GM13977 (cell line): ENCODE measurements around the gene PET100.

Experiments used
- DNase-seq: peaks from one replicate; pipeline ENCODE4 v3.0.0; 2012; ENCODE audit warnings: low spot score
- in situ Hi-C: fragments of 300-500 bp; cut with MboI; formaldehyde crosslinking; loops from one replicate; pipeline ENCODE4 v1.12.0; 2022; ENCODE audit warnings: low sequenced_read_pairs, low pct_unique_long_range_greater_than_20kb, mixed read lengths, inconsistent platforms; ENCODE audit not compliant: unreplicated experiment
- TF ChIP-seq, protein P1 (sequence below): IDR thresholded peaks from 2 replicates; pipeline ENCODE4 v1.5.1; 2012; ENCODE audit warnings: mild to moderate bottlenecking, control low read depth; ENCODE audit not compliant: insufficient read depth; ENCODE audit errors: extremely low read depth, missing control alignments

The PET100 gene

DNA sequence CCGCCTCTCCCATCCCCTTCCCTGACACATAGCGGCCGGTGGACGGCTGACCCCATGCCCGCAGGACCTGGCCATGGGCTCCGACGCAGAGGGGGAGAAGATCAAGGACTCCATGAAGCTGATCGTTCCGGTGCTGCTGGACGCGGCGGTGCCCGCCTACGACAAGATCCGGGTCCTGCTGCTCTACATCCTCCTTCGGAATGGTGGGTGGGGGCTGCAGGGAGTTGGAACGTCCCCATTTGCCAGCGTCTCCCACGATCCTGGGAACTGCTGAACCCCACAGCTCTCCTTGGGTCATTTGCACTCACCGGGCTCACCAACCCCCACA lies 14.9 kb downstream of the PET100 start:
- in situ Hi-C loops, result no loop called here
- TF ChIP-seq, protein P1, sequence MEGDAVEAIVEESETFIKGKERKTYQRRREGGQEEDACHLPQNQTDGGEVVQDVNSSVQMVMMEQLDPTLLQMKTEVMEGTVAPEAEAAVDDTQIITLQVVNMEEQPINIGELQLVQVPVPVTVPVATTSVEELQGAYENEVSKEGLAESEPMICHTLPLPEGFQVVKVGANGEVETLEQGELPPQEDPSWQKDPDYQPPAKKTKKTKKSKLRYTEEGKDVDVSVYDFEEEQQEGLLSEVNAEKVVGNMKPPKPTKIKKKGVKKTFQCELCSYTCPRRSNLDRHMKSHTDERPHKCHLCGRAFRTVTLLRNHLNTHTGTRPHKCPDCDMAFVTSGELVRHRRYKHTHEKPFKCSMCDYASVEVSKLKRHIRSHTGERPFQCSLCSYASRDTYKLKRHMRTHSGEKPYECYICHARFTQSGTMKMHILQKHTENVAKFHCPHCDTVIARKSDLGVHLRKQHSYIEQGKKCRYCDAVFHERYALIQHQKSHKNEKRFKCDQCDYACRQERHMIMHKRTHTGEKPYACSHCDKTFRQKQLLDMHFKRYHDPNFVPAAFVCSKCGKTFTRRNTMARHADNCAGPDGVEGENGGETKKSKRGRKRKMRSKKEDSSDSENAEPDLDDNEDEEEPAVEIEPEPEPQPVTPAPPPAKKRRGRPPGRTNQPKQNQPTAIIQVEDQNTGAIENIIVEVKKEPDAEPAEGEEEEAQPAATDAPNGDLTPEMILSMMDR, result no peak
- DNase-seq, result no peak

DNA sequence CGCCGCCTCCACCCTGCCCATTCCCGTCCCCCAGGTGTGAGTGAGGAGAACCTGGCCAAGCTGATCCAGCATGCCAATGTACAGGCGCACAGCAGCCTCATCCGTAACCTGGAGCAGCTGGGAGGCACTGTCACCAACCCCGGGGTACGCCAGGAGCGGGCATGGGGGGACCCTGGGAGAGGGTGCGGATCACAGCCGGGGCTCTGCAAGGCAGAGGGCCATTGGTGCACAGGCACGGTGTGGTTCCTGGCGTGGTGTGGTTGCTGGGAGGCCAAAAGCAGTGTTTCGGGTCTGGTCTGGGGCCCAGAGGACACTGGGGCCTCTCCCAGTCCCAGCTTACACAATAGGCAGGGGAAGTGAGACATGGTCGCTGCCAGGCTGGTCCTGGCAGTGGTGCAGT lies 15.6 kb downstream of the PET100 start:
- TF ChIP-seq, protein P1, result no peak
- in situ Hi-C loops, result no loop called here
- DNase-seq, result no peak

DNA sequence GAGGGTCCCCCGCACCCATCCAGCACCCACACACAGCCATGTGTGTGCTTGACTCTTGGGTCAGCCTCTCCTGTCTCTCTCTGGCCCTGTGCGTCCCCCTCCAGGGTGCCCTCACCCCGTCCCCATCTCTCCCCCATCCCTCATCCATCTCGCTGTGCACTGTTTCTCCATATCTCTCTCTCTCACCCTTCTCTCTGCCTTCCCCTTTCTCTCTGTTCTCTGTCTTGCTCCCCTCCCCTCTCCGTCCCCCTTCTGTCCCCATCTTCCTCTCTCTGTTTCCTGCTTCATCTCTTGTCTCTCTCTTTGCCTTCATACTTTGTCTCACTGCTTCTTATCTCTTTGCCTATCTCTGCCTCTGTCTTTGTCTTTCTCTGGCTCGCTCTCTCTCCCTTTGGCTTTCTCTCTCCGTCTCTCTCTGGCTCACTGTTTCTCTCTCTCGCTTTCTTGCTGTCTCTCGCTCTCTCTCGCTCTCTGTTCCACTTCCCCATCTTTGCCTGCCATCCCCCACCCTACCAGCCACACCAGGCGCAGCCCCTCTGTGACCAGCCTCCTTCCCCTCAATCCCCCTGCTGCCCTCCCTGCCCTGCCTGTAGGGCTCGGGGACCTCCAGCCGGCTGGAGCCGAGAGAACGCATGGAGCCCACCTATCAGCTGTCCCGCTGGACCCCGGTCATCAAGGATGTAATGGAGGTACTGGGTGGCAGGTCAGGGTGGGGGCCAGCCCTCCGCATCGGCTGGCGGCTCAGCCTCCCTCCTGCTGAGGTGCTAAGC lies 16.2 kb downstream of the PET100 start:
- TF ChIP-seq, protein P1, result no peak
- no peak for DNase-seq
- in situ Hi-C loops, result no loop called here

DNA sequence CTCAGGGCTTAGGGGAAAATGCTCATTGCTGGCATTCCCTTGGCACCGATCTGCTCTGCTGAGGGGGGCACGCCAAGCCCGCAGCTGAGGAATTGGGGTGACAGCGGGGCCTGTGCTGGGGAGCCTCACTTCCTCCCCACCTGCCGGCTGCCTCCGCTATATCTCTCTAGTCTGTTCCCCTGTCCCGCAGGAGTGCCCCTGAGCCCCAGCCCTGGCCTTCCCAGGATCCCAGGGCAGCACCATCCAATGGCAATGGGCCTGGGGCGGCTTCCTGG lies 16.8 kb downstream of the PET100 start:
- in situ Hi-C loops, result no loop called here
- no peak for DNase-seq
- TF ChIP-seq, protein P1, result no peak

DNA sequence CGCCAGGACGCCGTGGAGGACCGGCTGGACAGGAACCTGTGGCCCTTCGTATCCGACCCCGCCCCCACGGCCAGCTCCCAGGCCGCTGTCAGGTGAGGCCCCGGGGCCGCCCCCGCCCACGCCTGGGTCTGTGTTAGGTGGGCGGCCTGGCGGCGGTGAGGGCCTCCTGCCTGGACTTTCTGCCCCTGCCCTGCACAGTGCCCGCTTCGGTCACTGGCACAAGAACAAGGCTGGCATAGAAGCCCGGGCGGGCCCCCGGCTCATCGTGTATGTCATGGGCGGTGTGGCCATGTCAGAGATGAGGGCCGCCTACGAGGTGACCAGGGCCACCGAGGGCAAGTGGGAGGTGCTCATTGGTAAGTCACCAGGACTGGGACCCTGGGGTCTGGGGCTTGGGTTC lies 17.6 kb downstream of the PET100 start:
- TF ChIP-seq, protein P1, result no peak
- DNase-seq, result no peak
- in situ Hi-C loops, result no loop called here

DNA sequence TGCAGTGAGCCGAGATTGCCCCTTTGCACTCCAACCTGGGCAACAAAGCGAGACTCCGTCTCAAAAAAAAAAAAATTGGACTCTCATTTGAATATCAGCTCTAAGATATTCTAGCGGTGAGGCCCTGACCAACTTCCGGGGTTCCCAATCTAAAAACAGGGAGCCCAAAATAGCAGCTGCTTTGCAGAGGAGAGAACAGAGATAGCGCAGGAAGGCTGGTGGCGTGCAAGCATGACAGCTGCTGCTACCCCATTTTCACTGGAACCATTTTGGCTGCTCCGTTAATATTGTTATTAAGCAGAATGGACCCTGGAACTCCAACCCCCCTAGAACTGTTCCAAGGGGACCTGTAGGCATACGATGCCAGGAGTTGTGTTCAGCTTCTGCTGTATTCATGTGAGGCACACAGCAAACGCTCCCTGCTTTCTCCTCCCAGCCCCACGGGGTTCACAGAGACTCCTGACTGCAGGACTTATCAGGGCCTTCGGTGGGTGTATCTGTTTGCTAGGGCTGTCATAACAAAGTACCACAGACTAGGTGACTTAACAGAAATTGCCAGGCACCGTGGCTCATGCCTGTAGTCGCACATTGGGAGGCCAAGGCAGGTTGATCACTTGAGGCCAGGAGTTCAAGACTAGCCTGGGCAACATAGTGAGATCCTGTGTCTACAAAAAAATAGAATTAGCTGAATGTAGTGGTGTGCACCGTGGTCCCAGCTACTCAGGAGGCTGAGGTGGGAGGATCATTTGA lies 18.8 kb downstream of the PET100 start:
- TF ChIP-seq, protein P1, result no peak
- DNase-seq, result no peak
- in situ Hi-C loops, result no loop called here
